IPS-20b (cell line): Measurements from ENCODE around the gene STK10.

ENCODE experiments used
- H3K27ac ChIP-seq: one replicate; pipeline ENCODE4 v1.5.1; 2013; ENCODE audit warnings: low read length
- H3K27me3 ChIP-seq: 2 replicates; pipeline ENCODE4 v1.6.1; 2013; ENCODE audit warnings: mild to moderate bottlenecking, low read length, inconsistent platforms; ENCODE audit not compliant: insufficient read depth
- H3K36me3 ChIP-seq: 2 replicates; pipeline ENCODE4 v1.6.1; 2013; ENCODE audit warnings: low read depth, mild to moderate bottlenecking, inconsistent platforms, low read length, moderate library complexity; ENCODE audit not compliant: insufficient read depth
- H3K4me1 ChIP-seq: 2 replicates; pipeline ENCODE4 v1.6.1; 2013; ENCODE audit warnings: mild to moderate bottlenecking, control low read depth, inconsistent platforms, low read length, moderate library complexity; ENCODE audit not compliant: insufficient read depth
- H3K4me3 ChIP-seq: 2 replicates; pipeline ENCODE4 v1.5.1; 2013; ENCODE audit warnings: mild to moderate bottlenecking, low read length, inconsistent platforms
- H3K9ac ChIP-seq: 2 replicates; pipeline ENCODE4 v1.6.1; 2013; ENCODE audit warnings: low read depth, mild to moderate bottlenecking, inconsistent platforms, low read length, moderate library complexity
- H3K9me3 ChIP-seq: 2 replicates; pipeline ENCODE4 v1.6.1; 2013; ENCODE audit warnings: mild to moderate bottlenecking, low read depth, low read length, inconsistent platforms; ENCODE audit not compliant: insufficient read depth

STK10 gene

DNA sequence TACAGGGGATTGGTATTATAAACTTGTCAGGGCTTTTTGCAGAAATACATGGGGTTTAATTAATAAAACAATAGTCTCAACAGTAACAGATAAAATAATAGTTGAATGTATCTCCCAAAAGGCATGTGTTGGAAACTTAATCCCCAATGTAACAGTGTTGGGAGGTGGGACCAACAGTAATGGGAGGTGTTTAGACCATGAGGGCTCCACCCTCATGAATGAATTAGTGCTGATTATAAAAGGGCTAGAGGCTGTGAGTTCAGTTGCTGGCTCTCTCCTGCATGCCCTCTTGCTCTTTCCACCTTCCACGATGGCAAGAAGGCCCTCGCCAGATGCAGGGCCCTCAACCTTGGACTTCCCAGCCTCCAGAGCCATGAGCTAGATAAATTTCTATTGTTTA, 56.3 kb downstream of the STK10 start:
- no peaks in the 10 kb centered on the region for H3K4me1 ChIP-seq
- H3K9me3 ChIP-seq, result no peaks in the 10 kb centered on the region
- no peak overlapping the region for H3K4me3 ChIP-seq
- H3K27me3 ChIP-seq, result no peaks in the 10 kb centered on the region
- H3K27ac ChIP-seq, result no peak overlapping the region
- no peak overlapping the region for H3K9ac ChIP-seq
- no peaks in the 10 kb centered on the region for H3K36me3 ChIP-seq

DNA sequence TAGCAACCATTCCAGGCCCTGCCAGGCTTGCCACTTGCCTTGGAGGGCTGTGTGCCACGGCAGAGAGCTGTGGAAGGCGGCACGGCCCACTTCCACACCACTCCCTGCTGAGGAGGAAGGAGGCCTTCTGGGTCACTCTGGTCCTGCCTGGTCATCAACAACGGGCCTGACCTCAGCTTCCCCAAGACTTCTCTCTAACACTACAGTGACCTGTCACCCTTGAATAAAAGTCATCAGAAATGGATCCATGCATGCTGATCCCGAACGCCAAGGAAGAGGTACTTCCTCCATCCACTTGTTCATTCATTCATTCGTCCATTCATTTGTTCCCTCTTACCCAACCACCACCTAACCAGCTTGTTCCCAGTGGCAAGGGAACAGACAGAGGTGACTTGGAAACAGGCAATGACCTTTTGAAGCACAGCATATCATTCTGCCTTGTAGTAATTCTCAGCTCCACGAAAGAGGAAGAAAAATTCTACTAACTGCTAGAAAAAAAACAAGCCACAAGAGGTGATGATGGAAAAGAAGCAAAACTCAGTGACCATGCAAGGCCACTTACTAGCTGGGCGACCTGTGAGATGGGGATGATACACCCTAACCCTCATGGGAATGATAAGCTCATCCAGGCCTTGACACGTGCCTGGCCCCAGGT, 58.6 kb downstream of the STK10 start:
- no peaks in the 10 kb centered on the region for H3K27me3 ChIP-seq
- no peak overlapping the region for H3K9ac ChIP-seq
- H3K4me3 ChIP-seq, result no peak overlapping the region
- H3K36me3 ChIP-seq, result no peaks in the 10 kb centered on the region
- H3K9me3 ChIP-seq, result no peaks in the 10 kb centered on the region
- H3K27ac ChIP-seq, result no peak overlapping the region
- no peaks in the 10 kb centered on the region for H3K4me1 ChIP-seq

DNA sequence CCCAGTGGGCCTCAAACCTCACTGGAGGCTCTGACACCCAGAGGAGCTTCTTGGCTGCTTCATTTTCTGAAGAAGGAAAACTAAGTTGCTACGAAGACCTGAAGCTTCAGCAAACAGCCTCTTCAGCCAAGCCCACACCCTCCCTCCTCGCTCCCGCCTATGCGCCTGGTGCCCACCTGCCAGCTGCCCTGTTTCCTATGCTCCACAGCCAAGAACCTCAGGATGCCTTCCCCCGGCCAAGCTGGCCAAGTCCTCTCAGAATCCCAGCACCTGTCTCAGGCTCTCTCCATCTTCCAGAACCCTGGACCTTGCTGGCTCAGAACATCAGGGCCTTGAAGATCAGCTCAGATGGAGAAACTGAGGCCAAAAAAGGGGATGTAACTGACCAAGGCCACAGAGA, 60.4 kb downstream of the STK10 start:
- Histone ChIP-seq H3K27me3 (no peaks in the 10 kb centered on the region), H3K4me1 (no peaks in the 10 kb centered on the region), H3K4me3 (no peak overlapping the region), H3K36me3 (no peaks in the 10 kb centered on the region), H3K9me3 (no peaks in the 10 kb centered on the region), H3K27ac (no peak overlapping the region), H3K9ac (no peak overlapping the region)

DNA sequence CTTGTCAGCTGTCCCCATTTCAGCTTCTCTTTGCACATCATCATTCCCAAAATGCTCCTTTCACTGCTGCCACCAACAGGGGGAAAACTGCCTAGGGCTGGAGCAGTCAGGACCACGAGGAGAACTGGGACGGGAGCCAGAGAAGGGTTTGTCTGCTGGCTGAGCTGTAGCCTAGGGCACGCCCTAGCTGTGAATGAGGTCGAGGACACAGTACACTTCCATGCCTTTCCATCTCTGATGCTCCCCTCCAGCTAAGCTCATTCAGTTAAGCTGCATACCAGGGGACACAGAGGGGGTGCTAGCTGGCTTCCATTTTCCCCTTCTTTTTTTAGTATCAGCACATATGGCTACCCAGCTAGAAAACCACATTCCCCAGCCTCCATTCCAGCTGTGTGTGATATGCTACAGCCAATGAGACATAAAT, 64.7 kb downstream of the STK10 start:
- no peaks in the 10 kb centered on the region for H3K4me1 ChIP-seq
- no peak overlapping the region for H3K27ac ChIP-seq
- H3K9me3 ChIP-seq, result no peaks in the 10 kb centered on the region
- no peak overlapping the region for H3K4me3 ChIP-seq
- no peaks in the 10 kb centered on the region for H3K36me3 ChIP-seq
- H3K9ac ChIP-seq, result no peak overlapping the region
- H3K27me3 ChIP-seq, result no peaks in the 10 kb centered on the region

DNA sequence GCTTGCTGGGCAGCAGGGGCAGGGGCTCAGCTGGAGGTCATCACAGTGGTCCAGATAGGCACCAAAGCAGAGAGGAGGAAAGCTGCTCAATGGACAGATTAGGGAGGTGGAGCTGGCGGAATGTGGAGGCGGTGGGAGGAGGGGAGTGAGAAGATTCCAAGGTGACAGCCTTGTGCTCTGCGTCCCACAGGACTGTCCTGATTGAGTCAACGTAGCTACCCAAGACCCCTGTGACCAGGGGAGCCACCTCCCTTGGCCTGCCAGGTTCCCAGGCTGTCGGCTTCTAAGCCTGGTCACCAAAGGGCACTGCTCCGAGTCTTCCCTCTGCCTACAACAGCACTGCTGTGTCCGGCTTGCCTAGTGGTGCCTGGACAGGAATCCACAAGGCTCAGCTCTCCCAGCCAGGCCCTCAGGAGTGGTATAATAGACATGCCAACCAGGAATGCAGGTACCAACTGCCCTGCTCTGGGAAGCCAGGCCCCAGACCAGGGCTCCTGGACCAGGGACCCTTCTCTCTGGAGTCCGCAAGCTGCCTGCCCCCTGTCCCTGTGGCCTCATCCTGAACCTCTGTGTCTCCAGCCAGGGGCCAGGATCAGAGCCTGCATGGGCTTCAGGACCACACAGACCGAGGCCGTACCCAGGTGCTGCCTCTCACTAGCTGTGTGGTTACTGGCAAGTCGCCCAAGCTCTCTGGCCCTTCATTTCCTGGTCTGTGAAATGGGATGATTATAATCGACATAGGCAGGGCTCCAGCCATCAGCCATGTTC, 67.9 kb downstream of the STK10 start:
- no peak overlapping the region for H3K4me3 ChIP-seq
- no peak overlapping the region for H3K27ac ChIP-seq
- H3K4me1 ChIP-seq, result no peaks in the 10 kb centered on the region
- H3K27me3 ChIP-seq, result no peaks in the 10 kb centered on the region
- no peaks in the 10 kb centered on the region for H3K9me3 ChIP-seq
- H3K9ac ChIP-seq, result no peak overlapping the region
- H3K36me3 ChIP-seq, result peaks cover 5% of the 10 kb centered on the region; the same call in 1 of the 2 replicates

DNA sequence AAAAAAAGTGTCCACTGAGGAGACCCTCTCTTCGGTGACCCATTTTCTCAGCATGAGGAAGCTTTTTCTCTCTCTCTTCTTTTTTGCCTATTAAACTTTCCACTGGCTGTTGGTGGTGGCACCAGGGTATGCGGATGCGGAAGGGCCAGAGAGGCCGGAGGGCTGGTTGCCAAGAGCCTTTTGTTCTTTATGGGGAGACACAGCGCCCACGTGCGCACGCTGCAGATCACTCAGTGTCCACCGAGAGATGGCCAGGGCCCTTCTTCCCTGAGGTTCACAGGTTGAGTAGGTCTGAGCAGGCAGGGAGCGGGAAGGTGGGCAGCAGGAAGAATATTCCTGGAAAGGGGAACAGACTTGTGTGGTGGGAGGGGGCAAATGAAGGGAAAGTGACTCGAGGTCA, 69.1 kb downstream of the STK10 start:
- Histone ChIP-seq H3K36me3 (peaks cover 5% of the 10 kb centered on the region; the same call in 1 of the 2 replicates), H3K9me3 (no peaks in the 10 kb centered on the region), H3K4me1 (no peaks in the 10 kb centered on the region), H3K27ac (no peak overlapping the region), H3K27me3 (no peaks in the 10 kb centered on the region), H3K9ac (no peak overlapping the region), H3K4me3 (no peak overlapping the region)

DNA sequence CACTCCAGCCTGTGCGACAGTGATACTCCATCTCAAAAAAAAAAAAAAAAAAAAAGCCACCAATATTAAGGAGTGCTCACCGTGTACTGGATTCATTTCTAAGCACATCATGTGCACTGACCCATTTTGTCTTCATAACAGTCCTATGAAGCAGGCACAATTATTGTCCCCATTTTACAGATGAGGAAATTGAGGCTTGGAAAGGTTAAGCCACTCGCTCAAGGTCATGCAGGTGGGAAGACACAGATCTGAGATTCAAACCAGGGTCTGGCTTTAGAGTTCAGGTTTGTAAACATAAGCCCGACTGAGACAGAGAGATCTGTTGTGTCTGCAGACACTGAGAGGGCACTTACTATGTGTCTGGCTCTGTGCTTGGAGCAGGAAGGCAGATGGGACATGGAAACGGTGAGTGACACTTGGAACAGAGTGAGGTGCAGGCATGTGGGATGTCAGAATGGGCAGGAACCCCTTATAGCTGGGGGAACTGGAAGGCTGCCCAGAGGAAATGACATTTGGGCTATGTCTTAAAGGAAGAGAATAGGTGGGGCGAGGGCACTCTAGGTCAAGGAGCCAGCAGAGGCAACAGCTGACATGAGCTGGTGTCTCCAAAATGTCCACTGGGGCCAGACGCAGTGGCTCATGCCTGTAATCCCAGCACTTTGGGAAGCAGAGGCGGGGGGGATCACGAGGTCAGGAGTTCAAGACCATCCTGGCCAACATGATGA, 69.9 kb downstream of the STK10 start:
- H3K4me1 ChIP-seq, result no peaks in the 10 kb centered on the region
- no peak overlapping the region for H3K27ac ChIP-seq
- no peaks in the 10 kb centered on the region for H3K9me3 ChIP-seq
- H3K27me3 ChIP-seq, result no peaks in the 10 kb centered on the region
- H3K4me3 ChIP-seq, result no peak overlapping the region
- no peak overlapping the region for H3K9ac ChIP-seq
- peaks cover 5% of the 10 kb centered on the region; the same call in 1 of the 2 replicates for H3K36me3 ChIP-seq

DNA sequence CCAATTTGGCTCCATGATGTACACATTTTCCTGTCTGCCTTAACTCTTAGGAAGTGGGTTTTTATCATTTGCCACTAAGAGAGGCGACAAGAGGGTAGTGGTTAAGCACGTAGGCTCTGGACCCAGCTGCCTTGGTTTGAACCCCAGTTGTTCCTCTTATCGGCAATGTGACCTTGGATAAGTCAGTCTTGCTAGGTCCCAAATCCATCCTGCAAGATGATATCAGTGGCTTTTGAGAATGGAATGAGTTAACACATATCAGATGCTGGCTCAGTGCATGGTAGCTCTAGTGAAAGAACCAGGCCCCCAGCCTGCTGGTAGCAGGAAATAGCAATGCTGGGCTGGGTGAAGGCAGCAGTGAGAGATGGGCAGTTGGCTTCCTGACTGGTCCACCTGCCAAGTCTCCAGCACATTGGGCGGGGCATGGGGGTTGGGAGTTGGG, 72.5 kb downstream of the STK10 start:
- H3K27me3 ChIP-seq, result no peaks in the 10 kb centered on the region
- H3K4me3 ChIP-seq, result no peak overlapping the region
- no peak overlapping the region for H3K27ac ChIP-seq
- no peaks in the 10 kb centered on the region for H3K9me3 ChIP-seq
- H3K4me1 ChIP-seq, result no peaks in the 10 kb centered on the region
- peaks cover 5% of the 10 kb centered on the region; the same call in 1 of the 2 replicates for H3K36me3 ChIP-seq
- no peak overlapping the region for H3K9ac ChIP-seq

DNA sequence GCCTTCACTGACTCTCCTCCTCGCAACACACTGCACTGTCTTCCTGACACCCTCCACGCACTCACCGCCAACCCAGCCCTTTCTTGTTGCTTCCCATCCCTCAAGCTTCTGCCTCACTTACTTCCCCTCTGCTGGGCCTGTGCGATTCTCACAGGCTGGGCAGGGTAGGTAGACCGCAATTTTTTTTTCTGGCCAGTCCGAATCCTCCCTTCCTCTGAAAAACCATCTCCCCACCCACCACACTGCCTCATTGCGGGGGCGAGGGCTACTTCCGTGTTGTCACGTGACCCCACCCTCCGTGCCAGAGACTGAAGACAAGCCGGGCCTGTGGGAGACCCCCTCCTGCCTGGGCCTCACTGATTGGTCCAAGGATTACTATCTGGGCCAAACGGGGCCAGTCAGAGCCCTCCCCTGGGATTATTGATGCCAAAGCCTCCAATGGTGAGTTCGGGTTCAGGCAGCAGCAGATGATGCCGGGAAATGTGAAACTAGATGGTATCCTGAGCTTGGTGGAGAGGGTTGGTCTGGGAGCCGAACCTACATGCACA, 73.1 kb downstream of the STK10 start:
- no peak overlapping the region for H3K4me3 ChIP-seq
- no peak overlapping the region for H3K9ac ChIP-seq
- no peaks in the 10 kb centered on the region for H3K9me3 ChIP-seq
- H3K27ac ChIP-seq, result no peak overlapping the region
- H3K27me3 ChIP-seq, result no peaks in the 10 kb centered on the region
- H3K4me1 ChIP-seq, result no peaks in the 10 kb centered on the region
- H3K36me3 ChIP-seq, result peaks cover 5% of the 10 kb centered on the region; the same call in 1 of the 2 replicates

DNA sequence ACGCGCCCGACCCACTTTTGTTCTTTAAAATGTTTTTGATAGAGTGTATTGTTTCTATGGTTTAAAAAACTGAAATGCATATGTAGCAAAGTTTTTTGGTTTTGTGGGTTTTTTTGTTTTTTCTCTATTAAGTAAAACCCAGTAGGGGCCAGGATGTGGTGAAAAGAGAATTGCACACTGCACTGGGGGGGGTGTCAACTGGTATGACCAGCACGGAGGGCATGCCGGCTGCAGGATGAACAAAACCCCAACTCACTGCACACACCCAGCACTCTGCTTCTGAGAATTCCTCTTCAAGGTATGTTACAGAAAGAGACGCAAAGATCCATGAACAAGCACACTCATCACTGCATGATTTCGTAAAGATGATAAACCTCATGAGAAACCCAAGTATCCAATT, 75.0 kb downstream of the STK10 start:
- no peak overlapping the region for H3K27ac ChIP-seq

DNA sequence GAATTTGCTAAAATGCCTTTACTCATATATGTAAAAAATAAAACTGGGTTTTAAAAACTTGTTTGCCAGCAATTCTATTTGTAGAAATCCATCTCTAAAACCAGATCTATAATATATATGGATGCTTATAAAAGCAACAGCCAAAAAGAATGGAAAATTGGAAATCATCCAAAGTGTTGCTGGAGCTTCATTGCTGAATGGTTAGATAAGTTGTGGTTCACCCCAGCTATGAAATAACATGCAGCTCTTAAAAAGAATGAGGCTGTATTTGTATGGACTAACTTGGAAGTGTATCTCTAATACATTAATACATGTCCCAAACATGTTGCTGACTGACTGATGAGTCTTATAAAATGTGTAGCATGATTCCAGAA, 76.2 kb downstream of the STK10 start:
- H3K4me1 ChIP-seq, result peaks cover 5% of the 10 kb centered on the region; the same call in 1 of the 2 replicates
- H3K9me3 ChIP-seq, result no peaks in the 10 kb centered on the region
- H3K36me3 ChIP-seq, result peaks cover 5% of the 10 kb centered on the region; the same call in 1 of the 2 replicates
- H3K9ac ChIP-seq, result no peak overlapping the region
- H3K27ac ChIP-seq, result no peak overlapping the region
- H3K4me3 ChIP-seq, result no peak overlapping the region
- H3K27me3 ChIP-seq, result no peaks in the 10 kb centered on the region

More for the DNA sequence above, 75.0 kb downstream of the STK10 start:
- Histone ChIP-seq H3K4me1 (no peaks in the 10 kb centered on the region), H3K9ac (no peak overlapping the region), H3K27me3 (no peaks in the 10 kb centered on the region), H3K4me3 (no peak overlapping the region), H3K9me3 (no peaks in the 10 kb centered on the region), H3K36me3 (peaks cover 5% of the 10 kb centered on the region; the same call in 1 of the 2 replicates)
